Thyroid gland (tissue), 4 donors: Measurements from ENCODE around the gene LRRC27. TPM values are rescaled to one million over a fixed set of nuclear protein-coding genes. Genes with fewer than 3 reads are reported as not detected.

ENCODE experiments used
- DNase-seq, 2 donors: peaks; one replicate each; pipeline ENCODE4 v3.0.0-alpha.2; 2019
- H3K27ac ChIP-seq, 3 donors: fragments of 200-600 bp; sonication (generic); 1 replicate in 2 of 3; 2 replicates in 1 of 3; pipeline ENCODE4 v1.5.1; 2016 to 2019; ENCODE audit warnings: mild to moderate bottlenecking in 1 of 3, moderate library complexity in 1 of 3
- H3K27me3 ChIP-seq: fragments of 200-600 bp; sonication (generic); one replicate; pipeline ENCODE4 v1.5.1; 2019
- H3K36me3 ChIP-seq, 2 donors: fragments of 200-600 bp; sonication (generic); one replicate each; pipeline ENCODE4 v1.5.1; 2016 to 2019
- H3K4me1 ChIP-seq, 2 donors: fragments of 200-600 bp; sonication (generic); one replicate each; pipeline ENCODE4 v1.5.1; 2017 to 2019
- H3K4me3 ChIP-seq, 3 donors: fragments of 200-600 bp; sonication (generic); replicated peaks in 1 of 3; 1 replicate in 2 of 3; 2 replicates in 1 of 3; pipeline ENCODE4 v1.5.1; 2016; ENCODE audit warnings: mild to moderate bottlenecking in 1 of 3
- H3K9me3 ChIP-seq: fragments of 200-600 bp; sonication (generic); one replicate; pipeline ENCODE4 v1.5.1; 2017
- CTCF ChIP-seq, 6 experiments: fragments of 200-600 bp in 3 of 6; fragments of 450-650 bp in 3 of 6; sonication (generic) in 3 of 6; IDR thresholded peaks; one replicate each; pipeline ENCODE4 v1.5.1; 2016 to 2019; ENCODE audit warnings: antibody characterized with exemption in 6 of 6, mild to moderate bottlenecking in 2 of 6, inconsistent platforms in 1 of 6, moderate library complexity in 1 of 6
- POLR2A ChIP-seq, 2 donors: fragments of 450-650 bp; IDR thresholded peaks; one replicate each; pipeline ENCODE4 v1.6.1; 2017; ENCODE audit warnings: antibody characterized with exemption in 2 of 2, mild to moderate bottlenecking in 2 of 2, moderate library complexity in 1 of 2
- WGBS, 2 donors: methylation state at CpG; one replicate each; pipeline ENCODE4 v1.1.5; 2017; 5-methylcytosine and 5-hydroxymethylcytosine counted together
- intact Hi-C: fragments of 100-400 bp; cut with DNase I; formaldehyde crosslinking; loops from one replicate; pipeline ENCODE4 v1.15.1; 2023
- total RNA-seq, 4 donors: library from RNA; depleted of rRNA; stranded (reverse); fragments of >200 nt; gene quantifications; one replicate each; pipeline ENCODE4 v1.2.3, GENCODE V29; 2016

LRRC27 gene
- total RNA-seq, 4 donors from 2014 or later = 14.0 to 24.4 (median 19.4) TPM

GRCh38 chr10:132411561-132412253 is 79.7 kb downstream of the LRRC27 start:
- TF ChIP-seq POLR2A (IDR thresholded peaks at IDR 0.05) (no peak), CTCF (IDR thresholded peaks at IDR 0.05) (peak in 1 of 6 experiments; percentile 20)
- Histone ChIP-seq H3K27ac (peak overlapping the region; percentile 75 to 98 (median 78)), H3K4me1 (peaks cover 59 to 71% of the 10 kb centered on the region in 2 donors), H3K4me3 (no peak overlapping the region), H3K9me3 (no peaks in the 10 kb centered on the region), H3K27me3 (no peaks in the 10 kb centered on the region), H3K36me3 (peaks cover 0 to 8% of the 10 kb centered on the region in 2 donors)
- peak; percentile 72 to 73 for DNase-seq
- WGBS, 2 donors = 13 to 17% methylated on average over 22 to 23 of the region's 23 CpGs
- intact Hi-C loops = no loop called here

GRCh38 chr10:132412316-132413192 is 80.6 kb downstream of the LRRC27 start:
- Histone ChIP-seq H3K36me3 (peaks cover 0 to 4% of the 10 kb centered on the region in 2 donors), H3K4me1 (peaks cover 59 to 71% of the 10 kb centered on the region in 2 donors), H3K4me3 (no peak overlapping the region), H3K27ac (peak overlapping the region; percentile 75 to 98 (median 78)), H3K9me3 (no peaks in the 10 kb centered on the region), H3K27me3 (no peaks in the 10 kb centered on the region)
- 78 to 84% methylated on average over 23 to 29 of the region's 29 CpGs for WGBS, 2 donors
- no peak for TF ChIP-seq POLR2A (IDR thresholded peaks at IDR 0.05)
- TF ChIP-seq CTCF (IDR thresholded peaks at IDR 0.05) = no peak
- intact Hi-C loops = no loop called here
- no peak for DNase-seq

- H3K4me1 ChIP-seq = peaks cover 59 to 71% of the 10 kb centered on the region in 2 donors
- H3K27me3 ChIP-seq = no peaks in the 10 kb centered on the region
- intact Hi-C loops = no loop called here
- TF ChIP-seq POLR2A (IDR thresholded peaks at IDR 0.05) = no peak
- H3K4me3 ChIP-seq = no peak overlapping the region
- DNase-seq = no peak
- H3K9me3 ChIP-seq = no peaks in the 10 kb centered on the region
- peaks cover 0 to 4% of the 10 kb centered on the region in 2 donors for H3K36me3 ChIP-seq
- WGBS, 2 donors = 90 to 95% methylated on average over 32 of the region's 32 CpGs
- peak overlapping the region in 1 of 3 donors; percentile 61 for H3K27ac ChIP-seq
These were observed 81.5 kb downstream of the LRRC27 start for GRCh38 chr10:132413226-132414205.

- no peak for TF ChIP-seq CTCF (IDR thresholded peaks at IDR 0.05)
- no peak for TF ChIP-seq POLR2A (IDR thresholded peaks at IDR 0.05)
These were observed 82.5 kb downstream of the LRRC27 start for GRCh38 chr10:132414402-132415016.

More at GRCh38 chr10:132414402-132415016, 82.5 kb downstream of the LRRC27 start:
- no peak for DNase-seq
- WGBS, 2 donors = 89% methylated on average over 21 of the region's 21 CpGs
- intact Hi-C loops = no loop called here
- H3K36me3 ChIP-seq = peaks cover 0 to 4% of the 10 kb centered on the region in 2 donors
- H3K4me1 ChIP-seq = peaks cover 58 to 71% of the 10 kb centered on the region in 2 donors
- no peaks in the 10 kb centered on the region for H3K27me3 ChIP-seq
- H3K9me3 ChIP-seq = no peaks in the 10 kb centered on the region
- no peak overlapping the region for H3K4me3 ChIP-seq
- H3K27ac ChIP-seq = no peak overlapping the region
